NB4 (cell line): ENCODE data around the gene ARHGAP15.

Experiments
- POLR2A ChIP-seq: IDR thresholded peaks from 2 replicates; pipeline ENCODE4 v1.6.1; 2011; ENCODE audit warnings: mild to moderate bottlenecking; ENCODE audit not compliant: insufficient read length; ENCODE audit errors: extremely low read depth
- TF ChIP-seq, protein P1 (sequence below): IDR thresholded peaks from one replicate; pipeline ENCODE4 v1.5.1; 2012; ENCODE audit warnings: low read depth, low read length
- TF ChIP-seq, protein P2 (sequence below): IDR thresholded peaks from 2 replicates; pipeline ENCODE4 v1.6.1; 2011; ENCODE audit warnings: low read depth, low read length

DNA sequence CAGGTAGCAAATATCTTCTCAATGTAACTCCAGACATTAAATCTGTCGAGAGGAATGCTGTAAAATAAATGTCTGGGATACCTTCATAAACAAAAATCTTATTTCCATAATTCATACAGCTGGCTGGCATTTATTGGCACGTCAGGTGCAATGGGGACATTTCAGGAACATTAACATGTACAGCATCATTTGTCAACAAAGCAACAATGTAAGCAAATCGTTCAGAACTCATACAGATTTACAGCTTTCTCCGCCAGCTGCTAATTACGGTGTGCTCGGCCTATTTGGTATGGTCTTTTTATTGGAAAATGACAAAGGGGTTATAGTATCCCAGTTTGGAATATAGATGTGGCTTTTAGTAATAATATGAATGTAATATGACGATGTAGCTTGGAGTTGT is 464.9 kb downstream of the ARHGAP15 start:
- no peak for TF ChIP-seq POLR2A
- TF ChIP-seq, protein P1, sequence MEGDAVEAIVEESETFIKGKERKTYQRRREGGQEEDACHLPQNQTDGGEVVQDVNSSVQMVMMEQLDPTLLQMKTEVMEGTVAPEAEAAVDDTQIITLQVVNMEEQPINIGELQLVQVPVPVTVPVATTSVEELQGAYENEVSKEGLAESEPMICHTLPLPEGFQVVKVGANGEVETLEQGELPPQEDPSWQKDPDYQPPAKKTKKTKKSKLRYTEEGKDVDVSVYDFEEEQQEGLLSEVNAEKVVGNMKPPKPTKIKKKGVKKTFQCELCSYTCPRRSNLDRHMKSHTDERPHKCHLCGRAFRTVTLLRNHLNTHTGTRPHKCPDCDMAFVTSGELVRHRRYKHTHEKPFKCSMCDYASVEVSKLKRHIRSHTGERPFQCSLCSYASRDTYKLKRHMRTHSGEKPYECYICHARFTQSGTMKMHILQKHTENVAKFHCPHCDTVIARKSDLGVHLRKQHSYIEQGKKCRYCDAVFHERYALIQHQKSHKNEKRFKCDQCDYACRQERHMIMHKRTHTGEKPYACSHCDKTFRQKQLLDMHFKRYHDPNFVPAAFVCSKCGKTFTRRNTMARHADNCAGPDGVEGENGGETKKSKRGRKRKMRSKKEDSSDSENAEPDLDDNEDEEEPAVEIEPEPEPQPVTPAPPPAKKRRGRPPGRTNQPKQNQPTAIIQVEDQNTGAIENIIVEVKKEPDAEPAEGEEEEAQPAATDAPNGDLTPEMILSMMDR, result no peak
- TF ChIP-seq, protein P2, sequence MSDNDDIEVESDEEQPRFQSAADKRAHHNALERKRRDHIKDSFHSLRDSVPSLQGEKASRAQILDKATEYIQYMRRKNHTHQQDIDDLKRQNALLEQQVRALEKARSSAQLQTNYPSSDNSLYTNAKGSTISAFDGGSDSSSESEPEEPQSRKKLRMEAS, result no peak
